Duodenal mucosa (tissue), 2 donors: Measurements from ENCODE around the gene SAMD9.
A peak's percentile ranks its signal among the peaks of the same experiment; 100 is the strongest.
"Not testable (repeated sequence)": the region's sequence is repeated elsewhere in the genome, so short reads cannot be mapped to it uniquely, and the experiment has no call there.

Experiments used
- H3K27ac ChIP-seq: one replicate; pipeline ENCODE4 v1.7.0; 2013; ENCODE audit warnings: low read depth, low read length
- H3K27me3 ChIP-seq, 2 donors: one replicate each; pipeline ENCODE4 v1.7.0; 2013; ENCODE audit warnings: low read length in 2 of 2, control low read depth in 1 of 2; ENCODE audit not compliant: insufficient read depth in 2 of 2, control insufficient read depth in 1 of 2
- H3K36me3 ChIP-seq, 2 donors: one replicate each; pipeline ENCODE4 v1.7.0; 2013; ENCODE audit warnings: low read length in 2 of 2, control low read depth in 1 of 2; ENCODE audit not compliant: insufficient read depth in 2 of 2, control insufficient read depth in 1 of 2
- H3K4me1 ChIP-seq, 2 donors: one replicate each; pipeline ENCODE4 v1.7.0; 2013; ENCODE audit warnings: low read length in 2 of 2, control low read depth in 1 of 2; ENCODE audit not compliant: insufficient read depth in 2 of 2, control insufficient read depth in 1 of 2
- H3K4me3 ChIP-seq, 2 donors: one replicate each; pipeline ENCODE4 v1.7.0; 2013; ENCODE audit warnings: low read length in 2 of 2, low read depth in 1 of 2
- H3K9ac ChIP-seq, 2 donors: one replicate each; pipeline ENCODE4 v1.7.0; 2013; ENCODE audit warnings: low read length in 2 of 2, low read depth in 1 of 2
- H3K9me3 ChIP-seq, 2 donors: one replicate each; pipeline ENCODE4 v1.7.0; 2013; ENCODE audit warnings: low read length in 2 of 2, control low read depth in 1 of 2; ENCODE audit not compliant: control insufficient read depth in 1 of 2

The SAMD9 gene

DNA sequence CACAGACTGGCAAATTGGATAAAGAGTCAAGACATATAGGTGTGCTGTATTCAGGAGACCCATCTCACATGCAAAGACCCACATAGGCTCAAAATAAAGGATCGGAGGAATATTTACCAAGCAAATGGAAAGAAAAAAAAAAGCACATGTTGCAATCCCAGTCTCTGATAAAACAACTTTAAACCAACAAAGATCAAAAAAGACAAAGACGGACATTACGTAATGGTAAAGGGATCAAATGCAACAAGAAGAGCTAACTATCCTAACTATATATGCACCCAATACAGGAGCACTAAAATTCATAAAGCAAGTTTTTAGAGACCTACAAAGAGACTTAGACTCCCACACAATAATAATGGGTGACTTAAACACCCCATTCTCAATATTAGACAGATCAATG lies 5.8 kb upstream of the SAMD9 start:
- H3K27me3 ChIP-seq, H3K4me1 ChIP-seq, H3K27ac ChIP-seq, H3K4me3 ChIP-seq, H3K36me3 ChIP-seq, H3K9ac ChIP-seq: not testable (repeated sequence)
- peaks cover 5 to 11% of the 10 kb centered on the region in 2 donors for H3K9me3 ChIP-seq

DNA sequence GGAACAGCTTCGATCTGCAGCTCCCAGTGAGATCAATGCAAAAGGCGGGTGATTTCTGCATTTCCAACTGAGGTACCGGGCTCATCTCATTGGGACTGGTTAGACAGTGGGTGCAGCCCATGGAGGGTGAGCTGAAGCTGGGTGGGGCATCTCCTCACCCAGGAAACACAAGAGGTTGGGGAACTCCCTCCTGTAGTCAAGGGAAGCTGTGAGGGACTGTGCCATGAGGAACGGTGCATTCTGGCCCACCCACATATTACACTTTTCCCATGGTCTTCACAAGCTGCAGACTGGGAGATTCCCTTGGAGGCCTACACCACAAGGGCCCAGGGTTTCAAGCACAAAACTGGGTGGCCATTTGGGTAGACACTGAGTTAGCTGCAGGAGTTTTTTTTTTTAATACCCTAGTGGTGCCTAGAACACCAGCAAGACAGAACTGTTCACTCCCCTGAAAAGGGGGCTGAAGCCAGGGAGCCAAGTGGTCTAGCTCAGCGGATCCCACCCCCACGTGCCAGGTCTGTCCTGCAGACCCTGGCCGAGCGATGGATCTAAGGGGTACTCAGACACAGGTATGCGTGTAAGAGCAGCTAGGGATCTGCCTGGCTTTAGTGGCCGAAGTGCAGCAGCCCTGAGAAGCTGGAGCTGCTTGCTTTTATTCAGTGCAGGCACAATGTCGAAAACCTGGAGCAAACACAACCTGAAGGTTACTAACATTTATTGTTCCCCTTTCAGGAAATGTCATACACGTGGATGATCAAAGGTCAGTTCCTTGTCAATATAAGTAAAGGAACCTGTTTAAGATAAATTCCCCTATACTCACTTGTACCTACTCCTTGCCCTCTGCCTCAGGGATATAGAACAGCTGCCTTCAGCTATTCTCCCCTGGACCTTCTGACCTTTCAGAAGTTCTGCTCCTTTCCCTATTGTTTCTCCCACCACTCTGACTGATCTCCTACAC lies 3.1 kb upstream of the SAMD9 start:
- Histone ChIP-seq H3K4me3 (no peak overlapping the region), H3K27me3 (no peaks in the 10 kb centered on the region), H3K9ac (no peak overlapping the region), H3K36me3 (no peaks in the 10 kb centered on the region), H3K27ac (no peak overlapping the region), H3K4me1 (peaks cover 8 to 22% of the 10 kb centered on the region in 2 donors), H3K9me3 (no peaks in the 10 kb centered on the region)

DNA sequence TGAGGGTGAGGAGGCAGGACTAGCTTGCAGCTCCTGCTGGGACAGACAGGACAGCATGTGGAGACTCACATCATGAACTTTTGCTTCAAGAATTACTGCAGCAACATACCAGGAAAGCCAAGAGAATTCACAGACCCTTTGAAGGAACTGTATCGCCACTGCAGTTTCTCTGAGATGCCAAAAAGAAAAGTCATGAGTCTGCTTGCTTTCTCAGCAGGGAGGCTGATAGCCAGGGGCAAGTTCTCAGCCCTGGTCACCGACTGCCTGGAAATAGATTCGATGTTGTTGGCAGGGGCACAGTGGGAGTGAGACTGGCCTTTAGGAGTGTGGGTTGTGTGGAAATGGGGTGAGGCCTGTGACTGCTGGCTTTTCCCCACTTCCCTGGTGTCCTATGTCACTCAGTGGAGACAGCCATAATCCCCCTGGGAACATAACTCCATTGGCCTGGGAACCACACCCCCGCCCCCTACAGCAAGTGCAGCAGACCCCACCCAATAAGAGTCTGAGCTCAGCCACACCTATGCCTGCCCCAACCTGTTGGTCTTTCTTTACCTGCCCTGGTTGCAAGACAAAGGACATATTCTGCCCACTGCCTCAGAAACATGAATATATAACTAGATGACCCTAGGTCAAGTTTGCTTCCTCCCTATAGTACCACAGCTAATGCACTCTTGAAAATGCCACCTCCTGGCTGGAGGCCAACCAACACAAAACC lies 1.6 kb upstream of the SAMD9 start:
- Histone ChIP-seq H3K4me1 (peaks cover 8 to 24% of the 10 kb centered on the region in 2 donors), H3K9ac (no peak overlapping the region), H3K27ac (no peak overlapping the region), H3K4me3 (no peak overlapping the region), H3K27me3 (no peaks in the 10 kb centered on the region), H3K36me3 (peaks cover 0 to 5% of the 10 kb centered on the region in 2 donors), H3K9me3 (no peaks in the 10 kb centered on the region)

- H3K4me3 ChIP-seq, result peak overlapping the region; percentile 69 to 74
- no peak overlapping the region for H3K27ac ChIP-seq
- H3K36me3 ChIP-seq, result peaks cover 0 to 5% of the 10 kb centered on the region in 2 donors
- H3K9ac ChIP-seq, result peak overlapping the region; percentile 19 to 53
- H3K4me1 ChIP-seq, result peaks cover 8 to 24% of the 10 kb centered on the region in 2 donors
- no peaks in the 10 kb centered on the region for H3K9me3 ChIP-seq
- H3K27me3 ChIP-seq, result no peaks in the 10 kb centered on the region
These were observed 452 bp downstream of the SAMD9 start for GRCh38 chr7:93117327-93117726.

DNA sequence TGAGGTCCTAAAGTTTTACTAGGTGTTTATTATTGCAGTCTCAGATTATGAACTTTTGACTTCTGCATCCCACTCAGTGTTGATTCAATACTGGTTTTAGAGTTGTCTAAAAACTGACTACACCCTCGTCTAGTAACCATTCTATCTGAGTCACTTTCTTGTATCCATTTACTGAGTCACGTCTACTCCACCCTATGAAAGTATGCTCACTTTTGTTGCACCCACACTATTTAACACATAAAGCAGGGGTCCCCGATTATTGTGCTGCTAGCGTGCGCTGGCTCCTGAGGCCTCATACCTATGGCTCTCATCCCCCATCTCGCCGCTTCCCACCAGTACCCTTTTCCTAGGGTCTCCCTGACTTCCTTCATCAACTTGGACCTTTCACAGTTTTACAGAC lies 2.0 kb downstream of the SAMD9 start:
- peaks cover 8 to 24% of the 10 kb centered on the region in 2 donors for H3K4me1 ChIP-seq
- no peak overlapping the region for H3K9ac ChIP-seq
- H3K36me3 ChIP-seq, result peaks cover 0 to 5% of the 10 kb centered on the region in 2 donors
- H3K4me3 ChIP-seq, result peak overlapping the region; percentile 10 to 74
- no peaks in the 10 kb centered on the region for H3K27me3 ChIP-seq
- no peaks in the 10 kb centered on the region for H3K9me3 ChIP-seq
- H3K27ac ChIP-seq, result no peak overlapping the region

- Histone ChIP-seq H3K9ac (no peak overlapping the region), H3K9me3 (peaks cover 29 to 60% of the 10 kb centered on the region in 2 donors), H3K36me3 (peaks cover 26 to 35% of the 10 kb centered on the region in 2 donors), H3K4me1 (no peaks in the 10 kb centered on the region), H3K27ac (no peak overlapping the region), H3K27me3 (no peaks in the 10 kb centered on the region), H3K4me3 (no peak overlapping the region)
These were observed 9.8 kb downstream of the SAMD9 start for GRCh38 chr7:93108003-93108402.

DNA sequence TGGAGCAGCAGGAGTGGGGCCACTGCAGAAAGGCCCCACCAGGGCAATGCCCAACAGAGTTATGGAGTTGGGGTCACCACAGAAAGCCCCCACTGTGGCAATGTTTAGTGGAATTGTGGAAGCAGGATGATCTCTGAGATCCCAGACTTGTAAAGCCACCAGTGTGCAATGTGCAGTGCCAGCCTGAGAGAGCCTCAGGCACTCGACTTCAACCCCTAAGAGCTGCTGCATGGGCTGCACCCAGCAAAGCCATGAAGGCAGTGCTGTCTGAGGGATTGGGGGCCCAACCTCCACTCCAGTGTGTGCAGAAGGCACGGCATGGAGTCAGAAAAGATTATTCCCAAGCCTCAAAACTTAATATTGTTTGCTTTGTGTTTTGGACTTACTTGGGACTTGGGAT lies 20.4 kb downstream of the SAMD9 start:
- no peak overlapping the region for H3K4me3 ChIP-seq
- no peak overlapping the region for H3K27ac ChIP-seq
- H3K4me1 ChIP-seq, result no peaks in the 10 kb centered on the region
- H3K36me3 ChIP-seq, result no peaks in the 10 kb centered on the region
- H3K27me3 ChIP-seq, result no peaks in the 10 kb centered on the region
- peaks cover 17 to 33% of the 10 kb centered on the region in 2 donors for H3K9me3 ChIP-seq
- no peak overlapping the region for H3K9ac ChIP-seq

GRCh38 chr7:93092757-93093370 lies 24.9 kb downstream of the SAMD9 start:
- Histone ChIP-seq H3K4me3 (no peak overlapping the region), H3K9ac (no peak overlapping the region), H3K9me3 (peaks cover 0 to 4% of the 10 kb centered on the region in 2 donors), H3K4me1 (no peaks in the 10 kb centered on the region), H3K27ac (no peak overlapping the region), H3K27me3 (no peaks in the 10 kb centered on the region), H3K36me3 (no peaks in the 10 kb centered on the region)

GRCh38 chr7:93073357-93073756 lies 44.4 kb downstream of the SAMD9 start:
- not testable (repeated sequence) for H3K9me3 ChIP-seq, H3K27me3 ChIP-seq, H3K36me3 ChIP-seq, H3K4me1 ChIP-seq, H3K4me3 ChIP-seq, H3K27ac ChIP-seq, H3K9ac ChIP-seq

GRCh38 chr7:93062599-93062998 lies 55.2 kb downstream of the SAMD9 start:
- no peak overlapping the region for H3K27ac ChIP-seq
- no peaks in the 10 kb centered on the region for H3K4me1 ChIP-seq
- H3K36me3 ChIP-seq, result no peaks in the 10 kb centered on the region
- no peak overlapping the region for H3K9ac ChIP-seq
- H3K9me3 ChIP-seq, result no peaks in the 10 kb centered on the region
- H3K27me3 ChIP-seq, result no peaks in the 10 kb centered on the region
- H3K4me3 ChIP-seq, result no peak overlapping the region
